Epidermal melanocyte (primary cell): Measurements from ENCODE around the gene CHRNA10.

Source experiments
- DNase-seq: peaks from one replicate; pipeline ENCODE4 v3.0.0; 2011; ENCODE audit warnings: low spot score; ENCODE audit not compliant: insufficient read length

Gene CHRNA10, protein sequence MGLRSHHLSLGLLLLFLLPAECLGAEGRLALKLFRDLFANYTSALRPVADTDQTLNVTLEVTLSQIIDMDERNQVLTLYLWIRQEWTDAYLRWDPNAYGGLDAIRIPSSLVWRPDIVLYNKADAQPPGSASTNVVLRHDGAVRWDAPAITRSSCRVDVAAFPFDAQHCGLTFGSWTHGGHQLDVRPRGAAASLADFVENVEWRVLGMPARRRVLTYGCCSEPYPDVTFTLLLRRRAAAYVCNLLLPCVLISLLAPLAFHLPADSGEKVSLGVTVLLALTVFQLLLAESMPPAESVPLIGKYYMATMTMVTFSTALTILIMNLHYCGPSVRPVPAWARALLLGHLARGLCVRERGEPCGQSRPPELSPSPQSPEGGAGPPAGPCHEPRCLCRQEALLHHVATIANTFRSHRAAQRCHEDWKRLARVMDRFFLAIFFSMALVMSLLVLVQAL

DNA sequence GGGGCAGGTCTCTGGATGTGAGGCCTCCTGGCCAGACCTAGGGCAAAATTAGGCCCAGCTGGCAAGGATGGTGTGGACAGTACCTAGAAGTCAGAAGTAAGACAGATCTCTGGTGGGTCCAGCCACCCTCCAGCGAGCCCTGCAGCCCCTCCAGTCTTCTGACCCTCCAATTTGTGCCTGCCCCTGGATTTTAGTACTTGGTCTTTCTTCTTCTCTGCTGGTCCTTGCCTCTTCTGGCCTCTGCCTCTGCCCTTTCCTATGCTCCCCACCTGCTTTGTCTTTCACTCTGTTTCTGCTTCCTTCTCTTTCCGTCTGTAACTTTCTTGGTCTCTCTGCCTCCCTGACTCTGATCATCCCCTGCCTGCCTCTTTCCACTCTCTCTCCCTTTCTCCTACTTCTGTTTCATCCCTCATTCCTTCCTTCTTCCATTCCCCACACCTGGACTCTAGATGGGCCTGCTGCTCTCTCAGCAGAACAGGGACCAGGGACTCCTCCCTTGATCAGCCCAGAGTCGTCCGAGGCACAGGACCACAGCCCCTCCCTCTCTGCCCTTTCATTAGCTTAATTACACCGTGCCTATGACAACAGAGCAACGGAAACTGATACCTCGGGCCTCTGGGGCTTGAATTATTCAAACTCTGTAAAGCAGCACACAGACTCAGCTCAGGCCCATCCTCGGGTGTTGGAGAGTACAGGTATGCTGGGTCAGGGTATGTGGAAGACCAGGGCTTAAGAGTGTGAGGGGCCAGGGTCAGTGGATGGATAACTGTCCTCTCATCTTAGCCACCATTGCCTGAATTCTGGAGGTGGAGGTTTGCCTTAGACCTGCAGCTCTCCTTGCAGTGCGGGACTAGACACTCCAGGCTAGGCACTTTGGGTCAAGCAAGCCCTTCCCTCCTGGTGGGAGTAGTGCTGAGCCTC is at the start of gene CHRNA10:
Gene CHRNA10 (minus strand): TSS at position 51 of the 921 bp plus-strand sequence. CDS start 72 bp downstream, outside the sequence.
- DNase-seq: no peak

GRCh38 chr11:3712274-3712673 is 41.1 kb upstream of the CHRNA10 start:
- DNase-seq: no peak

GRCh38 chr11:3710485-3711259 is 39.5 kb upstream of the CHRNA10 start:
- DNase-seq: no peak

DNA sequence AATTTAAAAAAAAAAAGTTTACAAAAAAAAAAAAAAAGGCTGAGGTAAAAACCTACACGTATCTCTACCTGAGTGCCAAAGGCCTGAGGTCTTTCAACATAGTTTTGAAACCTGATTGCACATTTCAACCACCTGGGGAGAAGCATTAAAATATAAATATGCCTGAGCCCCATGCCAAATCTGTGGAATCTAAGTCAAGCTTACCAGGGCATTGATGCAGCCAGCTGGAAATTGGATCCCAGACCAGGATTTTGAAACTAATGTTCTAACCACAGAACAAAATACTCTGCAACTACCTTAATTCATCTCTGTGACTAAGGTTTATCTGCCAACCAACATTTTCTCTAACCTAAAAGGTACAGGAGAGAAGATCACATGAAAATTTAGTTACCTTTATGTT is 38.8 kb upstream of the CHRNA10 start:
- DNase-seq: no peak

DNA sequence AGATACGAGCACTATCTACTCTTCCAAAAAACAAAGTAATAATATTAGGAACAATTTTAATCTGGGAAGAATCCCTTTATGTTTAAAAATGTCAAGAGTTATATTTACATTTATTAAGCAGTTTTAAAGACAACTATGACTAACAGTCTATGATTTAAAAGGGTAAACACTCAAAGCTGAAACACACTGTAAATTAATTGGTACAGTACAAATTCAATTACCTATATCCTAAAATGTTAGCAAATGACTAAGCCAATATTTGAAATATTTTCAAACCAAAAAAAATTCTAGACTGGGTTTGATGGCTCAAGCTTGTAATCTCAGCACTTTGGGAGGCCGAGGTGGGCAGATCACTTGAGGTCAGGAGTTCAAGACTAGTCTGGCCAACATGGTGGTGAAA is 36.0 kb upstream of the CHRNA10 start:
- no peak for DNase-seq

- no peak for DNase-seq
These were observed 32.2 kb upstream of the CHRNA10 start for GRCh38 chr11:3703383-3703782.

GRCh38 chr11:3700910-3701309 is 29.7 kb upstream of the CHRNA10 start:
- no peak for DNase-seq

DNA sequence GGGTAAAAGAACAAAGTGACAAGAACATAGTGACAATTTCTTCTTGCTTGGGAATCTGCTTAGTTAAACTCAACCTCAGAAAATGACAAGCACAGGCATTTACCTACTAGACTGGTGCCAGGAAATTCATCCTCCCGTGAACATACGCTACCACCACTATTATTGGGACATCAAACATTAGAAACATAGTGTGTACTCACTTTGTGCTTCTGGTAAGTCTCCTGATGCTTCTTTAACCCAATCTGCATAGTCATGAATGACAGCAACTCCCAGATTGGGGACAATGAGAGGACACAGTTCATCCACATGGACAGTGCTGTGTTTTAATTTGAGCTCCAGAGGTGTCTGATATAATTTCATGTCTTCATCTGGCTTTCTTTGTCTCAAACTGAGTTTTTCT is 29.2 kb upstream of the CHRNA10 start:
- DNase-seq: no peak

GRCh38 chr11:3686751-3687150 is 15.6 kb upstream of the CHRNA10 start:
- DNase-seq: no peak

GRCh38 chr11:3685923-3686322 is 14.7 kb upstream of the CHRNA10 start:
- no peak for DNase-seq

DNA sequence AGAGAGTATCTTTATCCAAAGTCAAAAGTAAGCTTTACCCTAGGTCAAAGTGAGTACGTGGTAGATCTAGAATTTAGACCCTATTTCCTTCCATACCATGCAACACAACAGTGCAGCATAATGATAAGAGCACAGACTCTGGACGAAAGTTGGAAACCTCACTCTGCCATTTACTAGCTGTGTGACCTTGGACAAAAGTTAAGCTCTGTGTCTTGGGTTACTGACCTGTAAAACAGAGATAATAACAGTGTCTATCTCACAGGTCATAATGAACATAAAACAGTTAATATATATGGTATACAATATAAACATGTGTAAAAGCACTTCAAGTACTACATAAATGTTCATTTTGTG is 13.6 kb upstream of the CHRNA10 start:
- no peak for DNase-seq

- DNase-seq: peak; percentile 76
These were observed 13.1 kb upstream of the CHRNA10 start for GRCh38 chr11:3684129-3684818.

DNA sequence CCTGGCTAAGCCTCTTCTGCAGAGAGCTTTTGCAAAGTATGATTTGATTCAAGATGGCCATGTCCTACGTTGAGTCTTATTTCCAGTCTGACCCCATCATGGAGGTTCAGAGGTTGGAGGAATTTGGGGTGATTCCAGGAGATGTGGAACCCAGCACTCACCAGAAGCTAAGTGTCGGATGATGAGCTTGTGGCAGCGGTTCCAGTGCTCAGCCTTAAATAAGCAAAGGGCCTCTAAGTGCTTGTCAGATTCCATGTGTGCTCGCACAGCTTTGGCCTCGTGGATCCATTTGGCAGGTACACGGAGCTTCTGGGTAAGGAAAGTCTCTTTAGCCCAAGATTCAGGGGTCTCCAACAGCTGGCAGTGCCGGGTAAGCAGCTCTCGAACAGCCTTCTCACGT is 11.9 kb upstream of the CHRNA10 start:
- DNase-seq: no peak

DNA sequence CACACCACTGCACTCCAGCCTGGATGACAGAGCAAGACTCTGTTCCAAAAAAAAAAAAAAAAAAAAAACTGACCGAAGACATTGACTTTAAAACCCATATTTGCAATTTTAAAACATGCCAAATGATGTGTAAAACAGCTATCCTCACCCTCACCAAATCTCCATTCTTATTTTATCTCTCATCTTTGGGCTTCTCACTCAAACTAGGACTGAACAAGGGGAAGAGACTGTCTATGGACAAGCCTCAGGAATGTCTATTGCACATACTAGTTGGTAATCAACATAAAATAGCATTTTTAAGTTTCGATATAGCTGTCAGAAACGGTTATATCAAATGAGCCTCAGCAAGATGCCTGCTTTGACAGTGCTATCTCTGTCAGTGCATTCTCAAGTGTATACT is 7.9 kb upstream of the CHRNA10 start:
- no peak for DNase-seq

DNA sequence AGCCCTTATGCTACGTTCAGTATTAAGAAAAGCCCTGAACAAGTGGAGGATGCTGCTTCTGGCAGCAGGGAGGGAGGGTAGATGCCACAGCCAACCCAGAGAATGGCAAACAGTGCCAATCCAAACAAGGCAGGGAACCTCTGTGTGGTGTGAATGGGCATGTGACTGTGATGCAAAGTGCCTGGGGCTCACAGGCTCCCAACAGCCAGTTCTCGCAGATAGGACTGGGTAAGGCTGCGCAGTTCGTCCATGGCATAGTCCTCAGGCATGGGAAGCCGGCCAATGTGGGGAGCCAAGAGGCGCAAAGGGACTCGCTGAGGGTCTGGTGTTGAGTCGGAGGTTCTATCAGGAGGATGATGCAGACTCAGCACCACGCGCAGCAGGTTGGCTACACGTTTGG is 4.8 kb upstream of the CHRNA10 start:
- no peak for DNase-seq

- DNase-seq: no peak
These were observed 3.0 kb upstream of the CHRNA10 start for GRCh38 chr11:3674189-3674588.

DNA sequence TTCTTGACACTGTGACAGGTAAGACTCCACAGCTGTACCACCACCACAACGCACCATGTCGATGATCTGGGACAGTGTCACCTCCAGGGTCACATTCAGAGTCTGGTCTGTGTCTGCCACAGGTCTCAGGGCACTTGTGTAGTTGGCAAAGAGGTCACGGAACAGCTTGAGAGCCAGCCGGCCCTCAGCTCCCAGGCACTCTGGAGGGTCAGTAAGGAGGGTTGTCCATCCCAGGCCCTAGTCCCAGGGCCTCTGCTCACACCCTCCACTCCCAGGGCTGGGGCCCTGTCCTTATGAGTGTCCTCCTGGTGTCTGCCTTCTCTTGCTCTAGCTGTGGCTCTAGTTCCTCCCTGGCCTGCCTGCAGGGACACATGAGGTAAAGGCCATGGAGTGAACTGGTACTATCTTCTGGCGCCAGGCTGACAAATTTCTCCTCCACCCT is 1.4 kb downstream of the CHRNA10 start:
- no peak for DNase-seq

- no peak for DNase-seq
These were observed 2.1 kb downstream of the CHRNA10 start for GRCh38 chr11:3669128-3669527.

DNA sequence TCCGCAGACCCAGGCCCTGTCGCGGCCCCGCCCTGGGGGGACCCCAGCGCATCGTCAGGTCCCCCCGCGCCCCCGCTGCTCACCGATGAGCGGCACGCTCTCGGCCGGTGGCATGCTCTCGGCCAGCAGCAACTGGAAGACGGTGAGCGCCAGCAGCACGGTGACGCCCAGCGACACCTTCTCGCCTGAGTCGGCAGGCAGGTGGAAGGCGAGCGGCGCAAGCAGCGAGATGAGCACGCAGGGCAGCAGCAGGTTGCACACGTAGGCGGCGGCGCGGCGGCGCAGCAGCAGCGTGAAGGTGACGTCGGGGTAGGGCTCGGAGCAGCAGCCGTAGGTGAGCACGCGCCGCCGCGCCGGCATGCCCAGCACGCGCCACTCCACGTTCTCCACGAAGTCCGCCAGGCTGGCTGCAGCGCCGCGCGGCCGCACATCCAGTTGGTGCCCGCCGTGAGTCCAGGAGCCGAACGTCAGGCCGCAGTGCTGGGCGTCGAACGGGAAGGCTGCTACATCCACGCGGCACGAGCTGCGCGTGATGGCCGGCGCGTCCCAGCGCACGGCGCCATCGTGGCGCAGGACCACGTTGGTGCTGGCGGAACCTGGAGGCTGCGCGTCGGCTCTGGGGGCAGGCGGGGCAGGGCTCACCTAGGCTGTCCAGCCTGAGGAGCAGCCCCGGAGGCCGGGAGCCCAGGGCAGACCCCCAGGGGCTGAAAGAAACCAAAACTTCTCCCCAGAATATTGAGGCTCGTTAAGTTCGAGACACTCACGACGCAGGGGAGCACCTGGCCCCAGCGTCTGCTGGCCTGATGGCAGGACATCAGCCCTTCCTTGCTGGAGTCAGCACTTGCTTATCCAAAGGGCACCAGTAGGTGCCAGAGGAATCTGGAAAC is 3.8 kb downstream of the CHRNA10 start:
- DNase-seq: no peak

- DNase-seq: no peak
These were observed 5.1 kb downstream of the CHRNA10 start for GRCh38 chr11:3666023-3666530.
